ENCODE results near the gene FLRT1.

GRCh38 chr11:64069401-64070313 lies 33.9 kb downstream of the FLRT1 start:
- no peak for TF ChIP-seq POLR2A (IDR thresholded peaks at IDR 0.05)
- TF ChIP-seq, protein P1, sequence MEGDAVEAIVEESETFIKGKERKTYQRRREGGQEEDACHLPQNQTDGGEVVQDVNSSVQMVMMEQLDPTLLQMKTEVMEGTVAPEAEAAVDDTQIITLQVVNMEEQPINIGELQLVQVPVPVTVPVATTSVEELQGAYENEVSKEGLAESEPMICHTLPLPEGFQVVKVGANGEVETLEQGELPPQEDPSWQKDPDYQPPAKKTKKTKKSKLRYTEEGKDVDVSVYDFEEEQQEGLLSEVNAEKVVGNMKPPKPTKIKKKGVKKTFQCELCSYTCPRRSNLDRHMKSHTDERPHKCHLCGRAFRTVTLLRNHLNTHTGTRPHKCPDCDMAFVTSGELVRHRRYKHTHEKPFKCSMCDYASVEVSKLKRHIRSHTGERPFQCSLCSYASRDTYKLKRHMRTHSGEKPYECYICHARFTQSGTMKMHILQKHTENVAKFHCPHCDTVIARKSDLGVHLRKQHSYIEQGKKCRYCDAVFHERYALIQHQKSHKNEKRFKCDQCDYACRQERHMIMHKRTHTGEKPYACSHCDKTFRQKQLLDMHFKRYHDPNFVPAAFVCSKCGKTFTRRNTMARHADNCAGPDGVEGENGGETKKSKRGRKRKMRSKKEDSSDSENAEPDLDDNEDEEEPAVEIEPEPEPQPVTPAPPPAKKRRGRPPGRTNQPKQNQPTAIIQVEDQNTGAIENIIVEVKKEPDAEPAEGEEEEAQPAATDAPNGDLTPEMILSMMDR (IDR thresholded peaks at IDR 0.05 in 4 of 5, conservative IDR thresholded peaks at IDR 0.05 in 1 of 5): no peak

All from gastrocnemius medialis (tissue), 4 donors.